ENCODE data around the gene BASP1. TPM values are rescaled to one million over a fixed set of nuclear protein-coding genes. Genes with fewer than 3 reads are reported as not detected.

Gene BASP1
- total RNA-seq, 1 experiment from 2014 or later: 0.34 TPM

- Histone ChIP-seq H3K4me3 (replicated peaks in 1 of 2; ENCODE audit: low read depth in 1 of 2, low read length in 2 of 2) (no peak overlapping the region), H2AFZ (ENCODE audit: low read depth, low read length, poor library complexity, severe bottlenecking) (no peak overlapping the region), H3K36me3 (ENCODE audit: control insufficient read depth in 1 of 2, insufficient read depth in 2 of 2, low read length in 2 of 2) (no peaks in the 10 kb centered on the region), H3K4me2 (ENCODE audit: low read length) (no peak overlapping the region), H3K4me1 (ENCODE audit: control insufficient read depth in 1 of 2, insufficient read depth in 2 of 2, low read length in 2 of 2) (no peaks in the 10 kb centered on the region), H3K79me2 (ENCODE audit: insufficient read depth, low read length) (no peaks in the 10 kb centered on the region), H3K9ac (ENCODE audit: low read length) (no peak overlapping the region), H3K27ac (ENCODE audit: low read depth, low read length) (no peak overlapping the region), H3K9me2 (ENCODE audit: insufficient read depth) (no peaks in the 10 kb centered on the region), H4K20me1 (ENCODE audit: insufficient read depth) (no peaks in the 10 kb centered on the region), H3K27me3 (ENCODE audit: insufficient read depth, low read length) (peaks cover 8% of the 10 kb centered on the region; the same call in 1 of the 2 replicates), H3K9me3 (ENCODE audit: control insufficient read depth in 1 of 2, insufficient read depth in 1 of 2, low read depth in 1 of 2, low read length in 2 of 2) (no peaks in the 10 kb centered on the region)
- DNase-seq (ENCODE audit: low read depth, low spot score) (no peak), ATAC-seq (no peak)
- no TSS peak for BruUV-seq (replicated peaks)
- POLR2A ChIA-PET: no interaction called here
- CTCF ChIA-PET: no interaction called here
- RAD21 ChIA-PET (ENCODE audit: low non-redundant PET in 1 of 2, low total read pairs in 2 of 2, uncharacterized antibody in 2 of 2, unreplicated experiment in 2 of 2): no interaction called here
- intact Hi-C loops (cut with micrococcal nuclease): no loop called here
- TF ChIP-seq ATF3 (IDR thresholded peaks at IDR 0.05) (no peak), SIN3A (IDR thresholded peaks at IDR 0.05; ENCODE audit: low read depth) (no peak), EGR1 (IDR thresholded peaks at IDR 0.05; ENCODE audit: low read depth) (no peak), SP1 (IDR thresholded peaks at IDR 0.05; ENCODE audit: low read depth) (no peak), ZNF274 (IDR thresholded peaks at IDR 0.05; ENCODE audit: low read depth, low read length) (no peak), EZH2 (IDR thresholded peaks at IDR 0.05) (no peak), TCF7L2 (IDR thresholded peaks at IDR 0.05; ENCODE audit: borderline replicate concordance, extremely low read depth, insufficient read depth, insufficient read length) (no peak), REST (IDR thresholded peaks at IDR 0.05; ENCODE audit: low read depth) (no peak), SRF (IDR thresholded peaks at IDR 0.05; ENCODE audit: low read depth) (no peak), EZH2phosphoT487 (IDR thresholded peaks at IDR 0.05; ENCODE audit: borderline replicate concordance) (no peak), CBX3 (IDR thresholded peaks at IDR 0.05; ENCODE audit: low read depth) (no peak), POLR2AphosphoS5 (IDR thresholded peaks at IDR 0.05; ENCODE audit: low read depth, low read length) (no peak), ZFX (IDR thresholded peaks at IDR 0.05) (no peak)
- TF ChIP-seq, protein P1, sequence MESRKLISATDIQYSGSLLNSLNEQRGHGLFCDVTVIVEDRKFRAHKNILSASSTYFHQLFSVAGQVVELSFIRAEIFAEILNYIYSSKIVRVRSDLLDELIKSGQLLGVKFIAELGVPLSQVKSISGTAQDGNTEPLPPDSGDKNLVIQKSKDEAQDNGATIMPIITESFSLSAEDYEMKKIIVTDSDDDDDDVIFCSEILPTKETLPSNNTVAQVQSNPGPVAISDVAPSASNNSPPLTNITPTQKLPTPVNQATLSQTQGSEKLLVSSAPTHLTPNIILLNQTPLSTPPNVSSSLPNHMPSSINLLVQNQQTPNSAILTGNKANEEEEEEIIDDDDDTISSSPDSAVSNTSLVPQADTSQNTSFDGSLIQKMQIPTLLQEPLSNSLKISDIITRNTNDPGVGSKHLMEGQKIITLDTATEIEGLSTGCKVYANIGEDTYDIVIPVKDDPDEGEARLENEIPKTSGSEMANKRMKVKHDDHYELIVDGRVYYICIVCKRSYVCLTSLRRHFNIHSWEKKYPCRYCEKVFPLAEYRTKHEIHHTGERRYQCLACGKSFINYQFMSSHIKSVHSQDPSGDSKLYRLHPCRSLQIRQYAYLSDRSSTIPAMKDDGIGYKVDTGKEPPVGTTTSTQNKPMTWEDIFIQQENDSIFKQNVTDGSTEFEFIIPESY (IDR thresholded peaks at IDR 0.05; ENCODE audit: extremely low read depth, insufficient replicate concordance, low read length): no peak
- TF ChIP-seq, protein P2, sequence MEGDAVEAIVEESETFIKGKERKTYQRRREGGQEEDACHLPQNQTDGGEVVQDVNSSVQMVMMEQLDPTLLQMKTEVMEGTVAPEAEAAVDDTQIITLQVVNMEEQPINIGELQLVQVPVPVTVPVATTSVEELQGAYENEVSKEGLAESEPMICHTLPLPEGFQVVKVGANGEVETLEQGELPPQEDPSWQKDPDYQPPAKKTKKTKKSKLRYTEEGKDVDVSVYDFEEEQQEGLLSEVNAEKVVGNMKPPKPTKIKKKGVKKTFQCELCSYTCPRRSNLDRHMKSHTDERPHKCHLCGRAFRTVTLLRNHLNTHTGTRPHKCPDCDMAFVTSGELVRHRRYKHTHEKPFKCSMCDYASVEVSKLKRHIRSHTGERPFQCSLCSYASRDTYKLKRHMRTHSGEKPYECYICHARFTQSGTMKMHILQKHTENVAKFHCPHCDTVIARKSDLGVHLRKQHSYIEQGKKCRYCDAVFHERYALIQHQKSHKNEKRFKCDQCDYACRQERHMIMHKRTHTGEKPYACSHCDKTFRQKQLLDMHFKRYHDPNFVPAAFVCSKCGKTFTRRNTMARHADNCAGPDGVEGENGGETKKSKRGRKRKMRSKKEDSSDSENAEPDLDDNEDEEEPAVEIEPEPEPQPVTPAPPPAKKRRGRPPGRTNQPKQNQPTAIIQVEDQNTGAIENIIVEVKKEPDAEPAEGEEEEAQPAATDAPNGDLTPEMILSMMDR (IDR thresholded peaks at IDR 0.05 in 2 of 3, conservative IDR thresholded peaks at IDR 0.05 in 1 of 3; ENCODE audit: borderline replicate concordance in 1 of 3, insufficient read depth in 1 of 3, low read depth in 2 of 3, low read length in 2 of 3): no peak
Observed at GRCh38 chr5:17260549-17260948, 43.1 kb downstream of the BASP1 start.
